Measurements from ENCODE around the gene CAMK1. TPM values are rescaled to one million over a fixed set of nuclear protein-coding genes. Genes with fewer than 3 reads are reported as not detected.

CAMK1 gene
- total RNA-seq: 10 to 100 TPM; 31.7 to 57.7 TPM

GRCh38 chr3:9769426-9770275, at the start of gene CAMK1:
TSS of gene CAMK1 (minus strand) at chr3:9769947. CDS start at chr3:9767749, 2,198 bp downstream.
- H3K27ac Mint-ChIP-seq: peak within 1 kb of the TSS; percentile 74
- DNase-seq (peak; percentile 78), ATAC-seq (peak; percentile 95)
- H3K27me3 Mint-ChIP-seq: no peaks in the 10 kb centered on the region
- peaks cover 33% of the 10 kb centered on the region for H3K4me1 Mint-ChIP-seq
- peak within 1 kb of the TSS; percentile 67 for H3K4me3 Mint-ChIP-seq
- CTCF ChIA-PET: interaction anchor here (0.9 to 1.1 kb wide), 5 partner anchors 14 to 217 kb away, joined by 3 to 4 read pairs (median 3); partner anchors contain the start of gene EMC3
- no peaks in the 10 kb centered on the region for H3K9me3 Mint-ChIP-seq (ENCODE audit: low read depth)
- H3K36me3 Mint-ChIP-seq: peaks cover 6% of the 10 kb centered on the region

DNA sequence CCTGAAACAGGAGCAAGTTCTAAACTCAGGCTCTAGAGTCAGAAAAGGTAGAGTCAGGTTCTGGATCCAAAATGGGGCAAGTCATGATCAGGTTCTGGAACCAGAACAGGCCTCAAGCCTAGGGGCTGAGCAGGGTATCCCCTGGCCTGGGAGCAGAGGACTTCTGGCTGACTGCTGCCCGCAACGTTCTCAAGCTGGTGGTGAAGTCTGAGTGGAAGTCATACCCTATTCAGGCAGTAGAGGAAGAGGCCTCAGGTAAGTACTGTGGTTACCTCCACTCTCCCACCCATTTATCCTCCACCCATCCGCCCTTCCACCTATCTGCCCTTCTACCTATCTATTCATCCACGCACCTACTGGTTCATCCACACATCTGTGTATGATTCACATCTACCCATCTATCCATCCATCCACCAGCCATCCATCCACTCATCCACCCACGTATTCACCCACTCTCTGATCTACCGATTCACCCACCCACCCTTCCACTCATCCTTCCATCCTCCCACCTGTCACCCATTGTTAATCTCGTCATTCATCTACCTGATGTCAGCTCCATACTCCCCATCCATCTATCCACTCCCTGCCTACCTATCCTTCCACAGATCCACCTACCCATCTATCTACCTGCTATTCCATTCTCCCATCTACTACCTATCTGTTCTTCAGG, 49.1 kb upstream of the CAMK1 start:
- Mint-ChIP-seq H3K27ac (no peak overlapping the region), H3K27me3 (no peaks in the 10 kb centered on the region), H3K4me3 (no peak overlapping the region), H3K9me3 (ENCODE audit: low read depth) (no peaks in the 10 kb centered on the region), H3K36me3 (peaks cover 3% of the 10 kb centered on the region), H3K4me1 (no peaks in the 10 kb centered on the region)
- ATAC-seq (no peak), DNase-seq (no peak)
- CTCF ChIA-PET: no interaction called here

DNA sequence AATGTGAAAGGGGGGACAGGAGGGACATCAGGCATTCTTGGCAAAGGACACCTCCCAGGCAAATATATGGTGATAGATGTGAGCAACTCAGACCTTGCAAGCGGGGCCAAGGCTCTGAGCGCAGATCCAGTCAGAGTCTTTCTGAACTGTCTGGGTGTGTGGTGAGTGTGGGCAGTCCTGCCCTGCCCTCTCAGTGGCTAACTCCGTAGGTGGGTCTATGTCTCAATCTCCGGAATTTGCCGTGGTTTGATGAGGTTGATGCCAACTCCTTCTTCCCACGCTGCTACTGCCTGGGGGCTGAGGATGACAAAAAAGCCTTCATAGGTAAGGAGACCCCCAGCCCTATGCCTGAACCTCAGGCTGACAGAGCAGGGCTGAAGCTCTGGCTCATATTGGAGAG, 47.7 kb upstream of the CAMK1 start:
- CTCF ChIA-PET: no interaction called here
- no peak overlapping the region for H3K27ac Mint-ChIP-seq
- no peaks in the 10 kb centered on the region for H3K4me1 Mint-ChIP-seq
- no peaks in the 10 kb centered on the region for H3K9me3 Mint-ChIP-seq (ENCODE audit: low read depth)
- no peak overlapping the region for H3K4me3 Mint-ChIP-seq
- no peaks in the 10 kb centered on the region for H3K27me3 Mint-ChIP-seq
- peaks cover 8% of the 10 kb centered on the region for H3K36me3 Mint-ChIP-seq
- DNase-seq (no peak), ATAC-seq (no peak)

DNA sequence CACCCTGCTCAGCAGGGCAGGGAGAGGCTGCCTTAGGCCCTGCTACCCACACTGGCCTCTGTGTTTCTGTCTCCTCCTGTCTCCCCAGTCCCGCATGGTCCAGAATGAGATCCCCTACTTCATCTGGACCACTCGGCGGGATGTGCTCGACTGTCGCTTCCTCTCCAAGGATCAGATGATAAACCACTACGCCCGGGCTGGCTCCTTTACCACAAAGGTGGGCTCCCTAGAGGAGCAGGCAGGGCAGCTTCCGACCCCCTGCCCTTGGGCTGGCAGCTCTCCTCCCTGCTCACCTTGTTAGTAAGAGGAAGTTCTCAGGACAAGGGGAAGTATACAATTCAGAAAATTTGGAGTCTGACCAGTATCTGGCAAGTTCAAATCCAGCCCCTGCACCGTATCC, 46.2 kb upstream of the CAMK1 start:
- H3K9me3 Mint-ChIP-seq (ENCODE audit: low read depth): no peaks in the 10 kb centered on the region
- CTCF ChIA-PET: no interaction called here
- H3K4me1 Mint-ChIP-seq: peaks cover 3% of the 10 kb centered on the region
- H3K4me3 Mint-ChIP-seq: no peak overlapping the region
- ATAC-seq (no peak), DNase-seq (no peak)
- H3K36me3 Mint-ChIP-seq: peaks cover 15% of the 10 kb centered on the region
- H3K27ac Mint-ChIP-seq: no peak overlapping the region
- no peaks in the 10 kb centered on the region for H3K27me3 Mint-ChIP-seq

GRCh38 chr3:9812870-9813483, 43.2 kb upstream of the CAMK1 start:
- DNase-seq (no peak), ATAC-seq (no peak)
- Mint-ChIP-seq H3K4me1 (peaks cover 26% of the 10 kb centered on the region), H3K27me3 (no peaks in the 10 kb centered on the region), H3K27ac (no peak overlapping the region), H3K4me3 (no peak overlapping the region), H3K36me3 (peaks cover 21% of the 10 kb centered on the region), H3K9me3 (ENCODE audit: low read depth) (no peaks in the 10 kb centered on the region)
- CTCF ChIA-PET: interaction anchor here (0.6 kb wide), 1 partner anchor 11 kb away, joined by 5 read pairs; no protein-coding TSS in a partner anchor

GRCh38 chr3:9810846-9811245, 41.1 kb upstream of the CAMK1 start:
- H3K4me3 Mint-ChIP-seq: peak overlapping the region; percentile 19
- ATAC-seq (no peak), DNase-seq (no peak)
- H3K9me3 Mint-ChIP-seq (ENCODE audit: low read depth): no peaks in the 10 kb centered on the region
- H3K4me1 Mint-ChIP-seq: peaks cover 42% of the 10 kb centered on the region
- CTCF ChIA-PET: interaction anchor here (2.3 kb wide), 1 partner anchor 83 kb away, joined by 5 read pairs; no protein-coding TSS in a partner anchor
- peak overlapping the region; percentile 50 for H3K27ac Mint-ChIP-seq
- no peaks in the 10 kb centered on the region for H3K27me3 Mint-ChIP-seq
- peaks cover 30% of the 10 kb centered on the region for H3K36me3 Mint-ChIP-seq

DNA sequence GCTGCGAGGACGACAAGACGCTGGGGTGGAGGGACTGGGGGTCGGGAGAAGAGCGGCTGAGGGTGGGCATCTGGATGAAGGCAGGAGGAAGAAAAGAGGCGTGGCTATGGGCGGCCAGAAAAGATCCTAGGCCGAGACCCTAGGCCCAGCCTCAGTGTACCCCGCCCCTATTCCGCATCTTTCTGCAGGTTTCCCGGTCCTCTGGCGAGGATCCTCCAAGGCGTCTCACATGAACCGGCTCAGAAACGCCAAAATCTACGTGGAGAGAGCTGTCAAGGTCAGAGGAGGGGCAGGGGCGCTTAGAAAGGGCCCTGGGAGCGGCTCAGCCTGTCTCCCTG, 40.7 kb upstream of the CAMK1 start:
- Mint-ChIP-seq H3K27me3 (no peaks in the 10 kb centered on the region), H3K9me3 (ENCODE audit: low read depth) (no peaks in the 10 kb centered on the region), H3K27ac (no peak overlapping the region), H3K4me1 (peaks cover 44% of the 10 kb centered on the region), H3K36me3 (peaks cover 32% of the 10 kb centered on the region), H3K4me3 (peak overlapping the region; percentile 19)
- DNase-seq (no peak), ATAC-seq (no peak)
- CTCF ChIA-PET: interaction anchor here (2.3 to 4.0 kb wide), 2 partner anchors 19 to 83 kb away, joined by 5 to 24 read pairs; partner anchors contain the start of genes ARPC4 and TADA3

DNA sequence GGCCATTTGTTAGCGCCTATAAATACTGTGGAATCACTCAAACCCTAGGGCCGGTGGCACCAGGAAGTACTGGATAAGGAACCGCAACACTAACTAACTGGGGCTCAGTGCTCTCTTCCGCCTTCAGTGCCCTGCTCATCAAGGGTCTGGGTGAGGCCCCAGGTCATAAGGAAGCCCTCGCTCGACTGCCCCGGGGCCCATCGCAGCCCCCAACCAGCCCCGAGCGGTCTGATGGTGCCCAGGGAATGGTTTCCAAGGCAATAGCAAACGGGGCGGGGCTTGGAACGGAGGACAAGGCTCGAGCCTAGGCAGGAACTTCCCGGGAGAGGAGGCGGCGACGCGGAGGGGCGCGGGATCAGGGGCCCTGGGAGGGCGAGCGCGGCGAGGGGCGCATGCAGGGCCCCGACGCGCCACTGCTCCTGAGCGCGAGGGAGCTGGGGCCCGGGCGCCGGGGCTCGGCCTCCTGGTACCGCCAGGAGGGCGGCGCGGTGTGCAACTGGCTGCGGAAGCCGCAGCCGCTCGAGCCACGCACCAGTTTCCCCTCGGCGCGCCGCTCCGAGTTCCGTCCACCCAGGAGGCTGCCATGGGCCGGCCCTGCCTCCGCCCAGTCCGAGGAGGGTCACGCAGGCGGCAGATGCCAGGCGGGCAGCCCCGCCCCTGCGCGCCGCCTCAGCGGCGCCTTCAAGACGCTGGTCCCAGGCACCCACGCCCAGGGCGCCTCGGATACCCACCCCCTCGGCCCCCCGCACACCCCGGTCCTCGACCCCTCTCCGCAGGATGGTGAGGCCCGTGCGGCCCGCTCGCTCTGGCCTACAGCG, 40.1 kb upstream of the CAMK1 start, which contains the start of gene TTLL3:
TSS of gene TTLL3 (plus strand) at position 648 of the 818 bp plus-strand sequence. CDS start 400 bp downstream, outside the sequence.
- H3K27me3 Mint-ChIP-seq: no peaks in the 10 kb centered on the region
- peak within 1 kb of the TSS; percentile 99 for H3K27ac Mint-ChIP-seq
- peak; percentile 64 for DNase-seq
- CTCF ChIA-PET: interaction anchor here (0.6 to 4.0 kb wide), 9 partner anchors 18 to 457 kb away, joined by 3 to 24 read pairs (median 4); partner anchors contain the start of genes ARPC4, BRPF1 and TADA3
- H3K36me3 Mint-ChIP-seq: peaks cover 38% of the 10 kb centered on the region
- peak; percentile 67 for ATAC-seq
- H3K9me3 Mint-ChIP-seq (ENCODE audit: low read depth): no peaks in the 10 kb centered on the region
- H3K4me3 Mint-ChIP-seq: peak within 1 kb of the TSS; percentile 85
- peaks cover 48% of the 10 kb centered on the region for H3K4me1 Mint-ChIP-seq

GRCh38 chr3:9809239-9809614, 39.5 kb upstream of the CAMK1 start:
- no peaks in the 10 kb centered on the region for H3K9me3 Mint-ChIP-seq (ENCODE audit: low read depth)
- DNase-seq (no peak), ATAC-seq (peak; percentile 10)
- peak overlapping the region; percentile 99 for H3K27ac Mint-ChIP-seq
- H3K4me3 Mint-ChIP-seq: peak overlapping the region; percentile 85
- H3K36me3 Mint-ChIP-seq: peaks cover 43% of the 10 kb centered on the region
- no peaks in the 10 kb centered on the region for H3K27me3 Mint-ChIP-seq
- H3K4me1 Mint-ChIP-seq: peaks cover 53% of the 10 kb centered on the region
- CTCF ChIA-PET: interaction anchor here (0.6 to 4.0 kb wide), 11 partner anchors 17 to 456 kb away, joined by 3 to 24 read pairs (median 4); partner anchors contain the start of genes ARPC4, BRPF1 and TADA3

DNA sequence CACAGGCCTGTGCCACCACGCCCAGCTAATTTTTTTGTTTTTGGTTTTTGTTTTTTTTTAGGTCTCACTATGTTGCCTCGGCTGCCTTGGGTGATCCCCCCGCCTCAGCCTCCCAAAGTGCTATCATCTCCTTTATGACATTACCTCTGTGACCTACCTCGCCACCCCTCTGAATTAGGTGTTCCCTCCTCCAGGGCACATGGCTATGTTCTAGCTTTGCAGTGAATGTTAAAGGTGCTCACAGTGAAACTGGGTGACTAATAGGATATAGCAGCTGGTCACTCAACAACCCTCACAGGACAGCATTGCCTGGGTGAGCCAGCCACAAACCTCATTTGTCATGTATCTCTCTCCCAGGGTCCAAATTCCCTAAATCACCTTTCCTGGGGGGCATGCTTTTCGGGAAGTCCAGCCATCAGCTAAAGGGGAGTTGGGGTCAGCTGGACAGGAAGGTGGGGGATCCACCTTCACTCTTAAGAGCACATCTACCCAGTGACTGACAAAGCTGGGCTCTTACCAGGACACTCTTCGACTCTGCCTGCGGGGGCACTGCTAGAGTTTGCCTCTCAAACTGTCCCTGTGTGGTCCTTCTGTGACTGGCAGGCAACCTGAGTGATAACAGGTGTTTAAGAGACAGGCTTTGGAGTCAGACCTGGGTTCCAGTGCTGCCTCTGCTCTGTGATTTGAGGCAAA, 38.7 kb upstream of the CAMK1 start:
- H3K4me3 Mint-ChIP-seq: peak overlapping the region; percentile 85
- peaks cover 54% of the 10 kb centered on the region for H3K4me1 Mint-ChIP-seq
- DNase-seq (peak; percentile 81), ATAC-seq (peak; percentile 68)
- CTCF ChIA-PET: interaction anchor here (0.9 to 4.0 kb wide), 11 partner anchors 17 to 455 kb away, joined by 3 to 24 read pairs (median 5); partner anchors contain the start of genes ARPC4, BRPF1 and TADA3
- H3K27ac Mint-ChIP-seq: peak overlapping the region; percentile 99
- no peaks in the 10 kb centered on the region for H3K9me3 Mint-ChIP-seq (ENCODE audit: low read depth)
- no peaks in the 10 kb centered on the region for H3K27me3 Mint-ChIP-seq
- peaks cover 48% of the 10 kb centered on the region for H3K36me3 Mint-ChIP-seq

DNA sequence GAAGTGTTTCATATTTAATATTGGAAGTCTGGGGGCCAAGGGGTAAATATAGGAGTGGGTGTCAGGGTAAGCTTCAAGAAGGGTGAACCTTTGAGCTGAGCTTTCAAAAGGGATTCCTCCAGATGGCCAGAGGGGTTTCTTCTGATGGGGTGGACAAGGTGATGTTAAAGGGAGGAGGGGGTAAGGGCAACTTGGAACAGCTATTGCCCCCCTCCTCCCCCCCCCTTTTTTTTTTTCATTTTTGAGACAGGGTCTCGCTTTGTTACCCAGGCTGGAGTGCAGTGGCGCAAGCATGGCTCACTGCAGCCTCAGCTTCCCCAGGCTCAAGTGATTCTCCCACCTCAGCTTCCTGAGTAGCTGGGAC, 38.2 kb upstream of the CAMK1 start:
- Mint-ChIP-seq H3K27ac (peak overlapping the region; percentile 99), H3K27me3 (no peaks in the 10 kb centered on the region), H3K4me1 (peaks cover 54% of the 10 kb centered on the region), H3K9me3 (ENCODE audit: low read depth) (no peaks in the 10 kb centered on the region), H3K36me3 (peaks cover 49% of the 10 kb centered on the region), H3K4me3 (no peak overlapping the region)
- CTCF ChIA-PET: interaction anchor here (0.9 to 4.0 kb wide), 7 partner anchors 16 to 125 kb away, joined by 3 to 24 read pairs (median 7); partner anchors contain the start of genes ARPC4, BRPF1 and TADA3
- no peak for ATAC-seq
- no peak for DNase-seq
